ENCODE results near the gene EFEMP2. TPM values are rescaled to one million over a fixed set of nuclear protein-coding genes. Genes with fewer than 3 reads are reported as not detected.

Gene EFEMP2
- total RNA-seq, 6 experiments from 2014 or later, result 5.1 to 13.9 (median 7.8) TPM

GRCh38 chr11:65915101-65915820 lies 42.7 kb upstream of the EFEMP2 start:
- WGBS (ENCODE audit: insufficient coverage, low coverage, low lambda C conversion rate, missing lambda C conversion rate), result 70% methylated on average over 8 of the region's 10 CpGs
- Histone ChIP-seq H3K9me3 (no peaks in the 10 kb centered on the region), H3K27me3 (no peaks in the 10 kb centered on the region), H3K4me3 (no peak overlapping the region), H3K4me1 (peaks cover 0 to 17% (median 6%) of the 10 kb centered on the region in 4 donors), H3K36me3 (no peaks in the 10 kb centered on the region), H3K27ac (peak overlapping the region in 1 of 3 donors; percentile 43)
- no peak for ATAC-seq
- no peak for TF ChIP-seq CTCF (IDR thresholded peaks at IDR 0.05)
- TF ChIP-seq POLR2A (IDR thresholded peaks at IDR 0.05), result no peak
- intact Hi-C loops (cut with DNase I), result no loop called here
- no peak for DNase-seq

- no peaks in the 10 kb centered on the region for H3K9me3 ChIP-seq
- H3K36me3 ChIP-seq, result no peaks in the 10 kb centered on the region
- H3K27me3 ChIP-seq, result no peaks in the 10 kb centered on the region
- DNase-seq (no peak), ATAC-seq (no peak)
- H3K4me3 ChIP-seq, result no peak overlapping the region
- no peak for TF ChIP-seq POLR2A (IDR thresholded peaks at IDR 0.05)
- no peak for TF ChIP-seq CTCF (IDR thresholded peaks at IDR 0.05)
- 40% methylated on average over 1 of the region's 4 CpGs for WGBS (ENCODE audit: insufficient coverage, low coverage, low lambda C conversion rate, missing lambda C conversion rate)
- intact Hi-C loops (cut with DNase I), result no loop called here
- H3K4me1 ChIP-seq, result peaks cover 0 to 8% (median 2%) of the 10 kb centered on the region in 4 donors
- H3K27ac ChIP-seq, result no peak overlapping the region
Measured at GRCh38 chr11:65912845-65913244, 40.2 kb upstream of the EFEMP2 start.

- DNase-seq, result no peak
- Histone ChIP-seq H3K4me3 (no peak overlapping the region), H3K27ac (no peak overlapping the region), H3K4me1 (no peaks in the 10 kb centered on the region), H3K9me3 (no peaks in the 10 kb centered on the region), H3K36me3 (no peaks in the 10 kb centered on the region), H3K27me3 (no peaks in the 10 kb centered on the region)
- ATAC-seq, result peak; percentile 45 to 58 (median 48)
- TF ChIP-seq POLR2A (IDR thresholded peaks at IDR 0.05), result no peak
- TF ChIP-seq CTCF (IDR thresholded peaks at IDR 0.05), result peak in 3 of 4 donors; percentile 3 to 14 (median 10)
- WGBS (ENCODE audit: insufficient coverage, low coverage, low lambda C conversion rate, missing lambda C conversion rate), result 20% methylated on average over 2 of the region's 14 CpGs
- intact Hi-C loops (cut with DNase I), result no loop called here
Measured at GRCh38 chr11:65911682-65912568, 39.3 kb upstream of the EFEMP2 start.

GRCh38 chr11:65907878-65908277 lies 35.3 kb upstream of the EFEMP2 start:
- 90% methylated on average over 5 of the region's 6 CpGs for WGBS (ENCODE audit: insufficient coverage, low coverage, low lambda C conversion rate, missing lambda C conversion rate)
- Histone ChIP-seq H3K27me3 (no peaks in the 10 kb centered on the region), H3K9me3 (no peaks in the 10 kb centered on the region)

More at GRCh38 chr11:65907878-65908277, 35.3 kb upstream of the EFEMP2 start:
- no peak for TF ChIP-seq POLR2A (IDR thresholded peaks at IDR 0.05)
- TF ChIP-seq CTCF (IDR thresholded peaks at IDR 0.05), result no peak
- intact Hi-C loops (cut with DNase I), result no loop called here
- Histone ChIP-seq H3K36me3 (no peaks in the 10 kb centered on the region), H3K27ac (no peak overlapping the region), H3K4me3 (no peak overlapping the region), H3K4me1 (no peaks in the 10 kb centered on the region)
- ATAC-seq (no peak), DNase-seq (no peak)
